ENCODE data around the gene TPM2. TPM values are rescaled to one million over a fixed set of nuclear protein-coding genes. Genes with fewer than 3 reads are reported as not detected.

TPM2 gene
- total RNA-seq, 1 donor from 2014 or later = 2,023 TPM

DNA sequence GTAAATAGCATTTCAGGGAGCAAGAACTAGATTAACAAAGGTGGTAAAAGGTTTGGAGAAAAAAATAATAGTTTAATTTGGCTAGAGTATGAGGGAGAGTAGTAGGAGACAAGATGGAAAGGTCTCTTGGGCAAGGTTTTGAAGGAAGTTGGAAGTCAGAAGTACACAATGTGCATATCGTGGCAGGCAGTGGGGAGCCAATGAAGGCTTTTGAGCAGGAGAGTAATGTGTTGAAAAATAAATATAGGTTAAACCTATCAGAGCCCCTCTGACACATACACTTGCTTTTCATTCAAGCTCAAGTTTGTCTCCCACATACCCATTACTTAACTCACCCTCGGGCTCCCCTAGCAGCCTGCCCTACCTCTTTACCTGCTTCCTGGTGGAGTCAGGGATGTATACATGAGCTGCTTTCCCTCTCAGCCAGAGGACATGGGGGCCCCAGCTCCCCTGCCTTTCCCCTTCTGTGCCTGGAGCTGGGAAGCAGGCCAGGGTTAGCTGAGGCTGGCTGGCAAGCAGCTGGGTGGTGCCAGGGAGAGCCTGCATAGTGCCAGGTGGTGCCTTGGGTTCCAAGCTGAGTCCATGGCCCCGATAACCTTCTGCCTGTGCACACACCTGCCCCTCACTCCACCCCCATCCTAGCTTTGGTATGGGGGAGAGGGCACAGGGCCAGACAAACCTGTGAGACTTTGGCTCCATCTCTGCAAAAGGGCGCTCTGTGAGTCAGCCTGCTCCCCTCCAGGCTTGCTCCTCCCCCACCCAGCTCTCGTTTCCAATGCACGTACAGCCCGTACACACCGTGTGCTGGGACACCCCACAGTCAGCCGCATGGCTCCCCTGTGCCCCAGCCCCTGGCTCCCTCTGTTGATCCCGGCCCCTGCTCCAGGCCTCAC, 16.3 kb downstream of the TPM2 start, which contains the start of gene CA9:
Gene CA9 (plus strand): TSS at position 797 of the 893 bp plus-strand sequence. CDS start 32 bp downstream, at position 829.
- Mint-ChIP-seq H3K9me3 (ENCODE audit: low read depth) (no peaks in the 10 kb centered on the region), H3K4me3 (ENCODE audit: unreplicated experiment) (peak within 1 kb of the TSS; percentile 56), H3K27ac (ENCODE audit: unreplicated experiment) (no peak within 1 kb of the TSS), H3K27me3 (ENCODE audit: low read depth) (no peaks in the 10 kb centered on the region), H3K36me3 (ENCODE audit: low read depth) (no peaks in the 10 kb centered on the region), H3K4me1 (ENCODE audit: low read depth) (peaks cover 38% of the 10 kb centered on the region)
- TF ChIP-seq, protein P1, sequence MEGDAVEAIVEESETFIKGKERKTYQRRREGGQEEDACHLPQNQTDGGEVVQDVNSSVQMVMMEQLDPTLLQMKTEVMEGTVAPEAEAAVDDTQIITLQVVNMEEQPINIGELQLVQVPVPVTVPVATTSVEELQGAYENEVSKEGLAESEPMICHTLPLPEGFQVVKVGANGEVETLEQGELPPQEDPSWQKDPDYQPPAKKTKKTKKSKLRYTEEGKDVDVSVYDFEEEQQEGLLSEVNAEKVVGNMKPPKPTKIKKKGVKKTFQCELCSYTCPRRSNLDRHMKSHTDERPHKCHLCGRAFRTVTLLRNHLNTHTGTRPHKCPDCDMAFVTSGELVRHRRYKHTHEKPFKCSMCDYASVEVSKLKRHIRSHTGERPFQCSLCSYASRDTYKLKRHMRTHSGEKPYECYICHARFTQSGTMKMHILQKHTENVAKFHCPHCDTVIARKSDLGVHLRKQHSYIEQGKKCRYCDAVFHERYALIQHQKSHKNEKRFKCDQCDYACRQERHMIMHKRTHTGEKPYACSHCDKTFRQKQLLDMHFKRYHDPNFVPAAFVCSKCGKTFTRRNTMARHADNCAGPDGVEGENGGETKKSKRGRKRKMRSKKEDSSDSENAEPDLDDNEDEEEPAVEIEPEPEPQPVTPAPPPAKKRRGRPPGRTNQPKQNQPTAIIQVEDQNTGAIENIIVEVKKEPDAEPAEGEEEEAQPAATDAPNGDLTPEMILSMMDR (IDR thresholded peaks at IDR 0.05) = no peak
- no peak for DNase-seq (ENCODE audit: low spot score)

DNA sequence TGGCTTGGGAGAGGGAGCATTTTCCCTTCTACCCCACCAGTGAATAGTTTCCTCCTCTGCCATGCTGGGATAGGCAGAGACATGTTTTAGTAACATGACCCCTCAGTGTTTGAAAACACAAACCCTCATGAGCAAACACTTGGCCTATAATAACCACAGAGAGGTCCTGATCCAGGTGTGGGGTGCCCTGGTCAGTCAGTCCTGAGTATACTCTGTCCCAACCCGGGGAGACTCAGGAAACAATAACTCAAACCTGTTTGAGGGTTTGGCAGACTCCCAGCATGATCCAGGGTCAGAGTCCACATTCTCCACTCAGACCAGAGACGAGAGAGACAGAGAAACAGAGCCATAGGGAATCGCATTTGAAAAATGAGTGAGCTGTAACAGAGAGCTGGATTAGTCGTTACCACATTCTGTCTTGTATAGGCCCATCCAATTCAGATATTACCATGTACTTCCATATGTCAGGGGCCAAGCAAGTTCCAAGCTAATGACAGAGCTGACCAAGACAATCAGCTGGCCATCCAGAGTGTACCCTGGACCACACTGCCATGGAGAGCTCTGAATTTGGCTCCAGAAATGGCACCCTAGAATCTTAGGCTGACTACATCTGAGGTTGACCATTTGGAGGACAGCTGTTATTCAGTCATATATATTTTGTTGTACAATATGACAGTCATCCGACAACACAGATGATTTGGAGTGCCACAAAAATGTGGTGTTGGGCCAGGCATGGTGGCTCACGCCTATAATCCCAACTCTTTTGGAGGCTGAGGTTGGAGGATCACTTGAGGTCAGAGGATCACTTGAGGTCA, 20.2 kb downstream of the TPM2 start:
- Mint-ChIP-seq H3K36me3 (ENCODE audit: low read depth) (no peaks in the 10 kb centered on the region), H3K4me3 (ENCODE audit: unreplicated experiment) (no peak overlapping the region), H3K27me3 (ENCODE audit: low read depth) (no peaks in the 10 kb centered on the region), H3K27ac (ENCODE audit: unreplicated experiment) (peak overlapping the region; percentile 4), H3K9me3 (ENCODE audit: low read depth) (no peaks in the 10 kb centered on the region), H3K4me1 (ENCODE audit: low read depth) (peaks cover 48% of the 10 kb centered on the region)
- no peak for DNase-seq (ENCODE audit: low spot score)
- TF ChIP-seq, protein P1 (IDR thresholded peaks at IDR 0.05) = no peak

DNA sequence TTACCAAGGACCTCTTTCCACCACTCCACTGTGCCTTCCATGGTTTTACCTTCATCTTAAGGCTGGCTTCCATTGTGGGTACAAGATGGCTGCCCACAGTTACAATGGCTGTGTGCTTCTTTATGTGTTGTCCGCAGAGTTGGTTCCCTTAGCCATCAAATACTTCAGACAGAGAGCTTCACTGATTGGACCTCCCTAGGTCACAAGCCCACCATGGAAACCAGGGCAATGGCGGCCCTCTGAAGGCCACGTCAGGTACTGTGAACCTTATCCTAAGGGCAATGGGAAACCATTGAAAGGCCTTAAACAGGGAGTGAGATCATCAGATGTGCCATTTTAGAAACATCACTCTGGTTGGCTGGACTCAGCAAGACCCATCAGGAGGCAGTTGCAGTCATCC, 21.8 kb downstream of the TPM2 start:
- H3K27me3 Mint-ChIP-seq (ENCODE audit: low read depth) = no peaks in the 10 kb centered on the region
- H3K27ac Mint-ChIP-seq (ENCODE audit: unreplicated experiment) = no peak overlapping the region
- TF ChIP-seq, protein P1 (IDR thresholded peaks at IDR 0.05) = no peak
- no peaks in the 10 kb centered on the region for H3K36me3 Mint-ChIP-seq (ENCODE audit: low read depth)
- H3K4me1 Mint-ChIP-seq (ENCODE audit: low read depth) = peaks cover 50% of the 10 kb centered on the region
- no peaks in the 10 kb centered on the region for H3K9me3 Mint-ChIP-seq (ENCODE audit: low read depth)
- no peak for DNase-seq (ENCODE audit: low spot score)
- no peak overlapping the region for H3K4me3 Mint-ChIP-seq (ENCODE audit: unreplicated experiment)

DNA sequence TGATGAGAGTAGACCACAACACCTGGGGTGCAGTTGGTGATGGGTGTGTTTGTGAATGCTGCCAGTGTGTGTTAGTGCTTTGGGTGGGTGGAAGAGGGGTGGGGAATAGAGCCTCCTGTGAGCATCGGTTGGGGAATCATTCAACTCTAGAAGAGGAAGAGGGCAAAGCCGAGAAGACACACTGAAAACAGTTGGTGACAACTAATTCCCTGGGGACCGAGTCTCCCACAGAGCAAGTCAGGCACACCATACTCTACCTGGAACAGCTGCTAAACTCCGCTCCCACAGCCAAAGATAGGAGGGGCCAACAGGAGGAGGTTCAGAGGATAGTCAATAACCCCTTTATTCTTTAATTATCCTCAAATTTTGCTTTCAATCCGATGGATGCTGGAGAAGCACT, 23.2 kb downstream of the TPM2 start:
- H3K36me3 Mint-ChIP-seq (ENCODE audit: low read depth) = peaks cover 3% of the 10 kb centered on the region
- peaks cover 60% of the 10 kb centered on the region for H3K4me1 Mint-ChIP-seq (ENCODE audit: low read depth)
- no peaks in the 10 kb centered on the region for H3K9me3 Mint-ChIP-seq (ENCODE audit: low read depth)
- H3K27ac Mint-ChIP-seq (ENCODE audit: unreplicated experiment) = no peak overlapping the region
- no peak overlapping the region for H3K4me3 Mint-ChIP-seq (ENCODE audit: unreplicated experiment)
- no peaks in the 10 kb centered on the region for H3K27me3 Mint-ChIP-seq (ENCODE audit: low read depth)
- no peak for DNase-seq (ENCODE audit: low spot score)
- TF ChIP-seq, protein P1 (IDR thresholded peaks at IDR 0.05) = no peak

DNA sequence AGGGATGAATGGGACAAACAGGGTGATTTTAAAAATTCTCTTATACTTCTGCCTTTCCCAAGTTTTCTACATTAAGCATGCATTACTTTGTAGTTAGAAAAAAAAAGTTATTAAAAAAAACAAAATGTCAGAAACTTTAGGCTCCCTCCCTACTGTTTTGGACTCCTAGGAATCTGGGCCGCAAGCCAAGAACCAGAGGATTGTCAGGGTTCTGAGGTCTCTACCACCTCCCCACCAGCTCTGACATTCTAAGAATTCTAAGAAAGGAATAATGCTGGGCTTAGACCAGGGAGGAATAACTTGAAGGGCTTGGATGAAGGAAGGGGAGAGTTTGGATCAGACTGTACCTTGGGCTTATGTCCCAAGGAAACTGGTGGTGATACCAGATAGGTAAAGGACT, 23.7 kb downstream of the TPM2 start:
- H3K9me3 Mint-ChIP-seq (ENCODE audit: low read depth) = no peaks in the 10 kb centered on the region
- H3K27ac Mint-ChIP-seq (ENCODE audit: unreplicated experiment) = peak overlapping the region; percentile 67
- TF ChIP-seq, protein P1 (IDR thresholded peaks at IDR 0.05) = no peak
- DNase-seq (ENCODE audit: low spot score) = no peak
- peak overlapping the region; percentile 6 for H3K4me3 Mint-ChIP-seq (ENCODE audit: unreplicated experiment)
- peaks cover 64% of the 10 kb centered on the region for H3K4me1 Mint-ChIP-seq (ENCODE audit: low read depth)
- peaks cover 4% of the 10 kb centered on the region for H3K36me3 Mint-ChIP-seq (ENCODE audit: low read depth)
- H3K27me3 Mint-ChIP-seq (ENCODE audit: low read depth) = no peaks in the 10 kb centered on the region
